OCI-LY7 (cell line): Measurements from ENCODE around the gene MVD. TPM values are rescaled to one million over a fixed set of nuclear protein-coding genes. Genes with fewer than 3 reads are reported as not detected.

Experiments used
- BruUV-seq: library from RNA; stranded (reverse); fragments of 400-500 nt; replicated peaks from 2 replicates; lab custom pipeline; 2021; lab: Mats Ljungman, UMichigan
- CTCF ChIA-PET: fragments of 300-600 bp; sonication (Branson Sonifier 250); formaldehyde crosslinking; loops from one replicate; lab custom pipeline; 2022; ENCODE audit warnings: antibody characterized with exemption; ENCODE audit not compliant: unreplicated experiment; lab: Charles Lee
- POLR2A ChIA-PET: fragments of 300-600 bp; sonication (Branson Sonifier 250); formaldehyde crosslinking; loops from one replicate; lab custom pipeline; 2022; ENCODE audit warnings: antibody characterized with exemption; lab: Charles Lee
- DNase-seq: peaks from one replicate; pipeline ENCODE4 v3.0.0-alpha.2; 2015; ENCODE audit warnings: low spot score
- H2AFZ ChIP-seq: fragments of 200-600 bp; sonication (generic), shearing (Covaris generic); 2 replicates; pipeline ENCODE4 v1.6.1; 2014; ENCODE audit warnings: mild to moderate bottlenecking, antibody characterized with exemption, low read length, moderate library complexity
- H3K27ac ChIP-seq: fragments of 200-600 bp; sonication (generic); 2 replicates; pipeline ENCODE4 v1.5.1; 2014; ENCODE audit warnings: mixed run types, low read depth, mild to moderate bottlenecking, moderate library complexity, low read length, inconsistent platforms; ENCODE audit not compliant: poor library complexity, severe bottlenecking
- H3K36me3 ChIP-seq: fragments of 200-600 bp; sonication (generic); 2 replicates; pipeline ENCODE4 v1.6.1; 2014; ENCODE audit warnings: mild to moderate bottlenecking, antibody characterized with exemption, low read length, moderate library complexity, mixed read lengths; ENCODE audit not compliant: insufficient read depth
- H3K4me1 ChIP-seq: fragments of 200-600 bp; sonication (generic); 2 replicates; pipeline ENCODE4 v1.5.1; 2014; ENCODE audit warnings: mild to moderate bottlenecking, low read length; ENCODE audit not compliant: insufficient read depth, poor library complexity, severe bottlenecking
- H3K4me2 ChIP-seq: fragments of 200-600 bp; sonication (generic); 2 replicates; pipeline ENCODE4 v1.6.1; 2014; ENCODE audit warnings: mild to moderate bottlenecking, low read length
- H3K4me3 ChIP-seq: fragments of 200-600 bp; sonication (generic); 2 replicates; pipeline ENCODE4 v1.5.1; 2014; ENCODE audit warnings: mild to moderate bottlenecking, low read depth, low read length; ENCODE audit not compliant: poor library complexity, severe bottlenecking
- H3K79me2 ChIP-seq: fragments of 200-600 bp; sonication (generic); 2 replicates; pipeline ENCODE4 v1.6.1; 2016; ENCODE audit warnings: low read depth, mild to moderate bottlenecking, low read length, moderate library complexity, mixed read lengths; ENCODE audit not compliant: insufficient read depth
- H3K9me2 ChIP-seq: fragments of 200-600 bp; sonication (generic); 2 replicates; pipeline ENCODE4 v1.6.1; 2016; ENCODE audit warnings: mild to moderate bottlenecking, low read length, mixed read lengths; ENCODE audit not compliant: insufficient read depth
- H3K9me3 ChIP-seq: fragments of 200-600 bp; sonication (generic); 2 replicates; pipeline ENCODE4 v1.6.1; 2014; ENCODE audit warnings: mild to moderate bottlenecking, mixed run types, low read length, mixed read lengths
- H4K20me1 ChIP-seq: fragments of 200-600 bp; sonication (generic); 2 replicates; pipeline ENCODE4 v1.6.1; 2014; ENCODE audit warnings: mild to moderate bottlenecking, antibody characterized with exemption, low read length, moderate library complexity, mixed read lengths; ENCODE audit not compliant: insufficient read depth
- EZH2phosphoT487 ChIP-seq: fragments of 200-600 bp; sonication (generic); IDR thresholded peaks from 2 replicates; pipeline ENCODE4 v1.6.1; 2018; ENCODE audit warnings: low read depth, borderline replicate concordance, mild to moderate bottlenecking, mixed run types, antibody characterized with exemption, low read length, moderate library complexity, mixed read lengths
- intact Hi-C: fragments of 100-400 bp; cut with micrococcal nuclease; formaldehyde crosslinking; loops from one replicate; pipeline ENCODE4 v1.10.0; 2022; ENCODE audit not compliant: unreplicated experiment
- total RNA-seq, 2 experiments: library from RNA; depleted of rRNA in 1 of 2; stranded (reverse); fragments of >200 nt in 1 of 2; shearing (Covaris generic) in 1 of 2; gene quantifications; 2 replicates each; pipeline ENCODE4 v1.2.3, GENCODE V29; 2014 to 2022
- TF ChIP-seq, protein P1 (sequence below): fragments of 200-600 bp; sonication (generic); conservative IDR thresholded peaks from 2 replicates; pipeline ENCODE4 v1.5.1; 2014; ENCODE audit warnings: mild to moderate bottlenecking, antibody characterized with exemption, low read length, moderate library complexity, mixed read lengths

The MVD gene
- total RNA-seq, 2 experiments from 2014 or later: 65.6 to 158 TPM

DNA sequence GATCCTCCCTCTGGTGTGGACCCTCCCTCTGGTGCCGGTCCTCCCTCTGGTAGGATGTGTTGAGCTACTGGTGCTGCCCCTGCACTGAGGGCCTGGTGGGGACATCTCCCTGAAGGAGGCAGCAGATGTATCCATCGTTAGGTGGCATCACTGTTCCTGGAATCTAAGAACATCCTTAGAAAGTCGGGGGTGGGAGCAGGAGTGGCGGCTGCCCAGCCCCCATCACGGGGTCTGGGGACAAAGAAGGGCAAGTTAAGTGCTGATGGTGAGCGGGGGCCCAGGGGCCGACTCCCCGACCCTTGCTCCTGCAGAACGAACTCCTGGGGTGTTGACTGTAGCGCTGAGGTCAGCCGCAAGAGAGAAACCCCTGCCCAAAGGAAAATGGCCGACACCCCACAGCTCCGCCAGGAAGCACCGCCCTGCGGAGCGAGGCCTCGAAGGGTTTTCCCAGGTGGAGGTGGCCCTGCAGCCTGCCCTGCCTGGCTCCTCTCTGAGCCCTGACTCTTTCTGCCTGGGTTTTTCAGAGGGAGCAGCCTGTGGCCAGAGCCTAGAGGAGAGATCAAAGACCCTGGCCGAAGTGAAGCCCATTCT, 49.0 kb upstream of the MVD start:
- Histone ChIP-seq H3K9me3 (no peaks in the 10 kb centered on the region), H3K4me3 (no peak overlapping the region), H4K20me1 (no peaks in the 10 kb centered on the region), H3K79me2 (peaks cover 8% of the 10 kb centered on the region; the same call in 1 of the 2 replicates), H2AFZ (no peak overlapping the region), H3K9me2 (no peaks in the 10 kb centered on the region), H3K4me1 (peaks cover 14% of the 10 kb centered on the region), H3K27ac (no peak overlapping the region), H3K4me2 (no peak overlapping the region), H3K36me3 (peaks cover 41% of the 10 kb centered on the region)
- intact Hi-C loops: no loop called here
- ChIA-PET POLR2A (no interaction called here), CTCF (interaction anchor here (0.5 kb wide), 1 partner anchor 25 kb away, joined by 6 read pairs; no protein-coding TSS in a partner anchor)
- BruUV-seq: no TSS peak
- TF ChIP-seq EZH2phosphoT487: no peak
- TF ChIP-seq, protein P1, sequence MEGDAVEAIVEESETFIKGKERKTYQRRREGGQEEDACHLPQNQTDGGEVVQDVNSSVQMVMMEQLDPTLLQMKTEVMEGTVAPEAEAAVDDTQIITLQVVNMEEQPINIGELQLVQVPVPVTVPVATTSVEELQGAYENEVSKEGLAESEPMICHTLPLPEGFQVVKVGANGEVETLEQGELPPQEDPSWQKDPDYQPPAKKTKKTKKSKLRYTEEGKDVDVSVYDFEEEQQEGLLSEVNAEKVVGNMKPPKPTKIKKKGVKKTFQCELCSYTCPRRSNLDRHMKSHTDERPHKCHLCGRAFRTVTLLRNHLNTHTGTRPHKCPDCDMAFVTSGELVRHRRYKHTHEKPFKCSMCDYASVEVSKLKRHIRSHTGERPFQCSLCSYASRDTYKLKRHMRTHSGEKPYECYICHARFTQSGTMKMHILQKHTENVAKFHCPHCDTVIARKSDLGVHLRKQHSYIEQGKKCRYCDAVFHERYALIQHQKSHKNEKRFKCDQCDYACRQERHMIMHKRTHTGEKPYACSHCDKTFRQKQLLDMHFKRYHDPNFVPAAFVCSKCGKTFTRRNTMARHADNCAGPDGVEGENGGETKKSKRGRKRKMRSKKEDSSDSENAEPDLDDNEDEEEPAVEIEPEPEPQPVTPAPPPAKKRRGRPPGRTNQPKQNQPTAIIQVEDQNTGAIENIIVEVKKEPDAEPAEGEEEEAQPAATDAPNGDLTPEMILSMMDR: no peak
- DNase-seq: no peak

DNA sequence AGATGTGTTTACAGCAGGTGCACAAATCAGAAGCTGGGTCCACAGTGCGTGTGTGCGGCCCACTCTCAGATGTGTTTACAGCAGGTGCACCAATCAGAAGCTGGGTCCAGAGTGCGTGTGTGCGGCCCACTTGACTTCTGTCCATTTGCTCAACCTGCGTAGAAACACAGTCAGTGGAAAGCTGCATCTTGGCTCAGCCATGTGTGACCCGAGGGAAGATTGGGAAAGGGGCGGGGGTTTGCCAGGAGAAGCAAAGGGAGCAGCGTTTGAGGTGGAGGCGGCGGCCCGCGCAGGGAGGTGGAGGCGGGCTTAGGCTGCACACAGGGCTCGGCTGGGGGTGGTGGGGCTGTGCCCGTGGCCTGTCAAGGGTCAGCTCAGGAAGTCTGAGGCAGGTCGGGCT, 47.7 kb upstream of the MVD start:
- H3K36me3 ChIP-seq: peaks cover 28% of the 10 kb centered on the region
- no peak overlapping the region for H2AFZ ChIP-seq
- intact Hi-C loops: no loop called here
- ChIA-PET CTCF (no interaction called here), POLR2A (no interaction called here)
- no peak overlapping the region for H3K4me2 ChIP-seq
- DNase-seq: no peak
- H3K9me3 ChIP-seq: no peaks in the 10 kb centered on the region
- no peak overlapping the region for H3K4me3 ChIP-seq
- no peaks in the 10 kb centered on the region for H4K20me1 ChIP-seq
- peaks cover 13% of the 10 kb centered on the region; the same call in 1 of the 2 replicates for H3K79me2 ChIP-seq
- no TSS peak for BruUV-seq
- H3K4me1 ChIP-seq: peaks cover 14% of the 10 kb centered on the region
- no peak overlapping the region for H3K27ac ChIP-seq
- H3K9me2 ChIP-seq: no peaks in the 10 kb centered on the region
- no peak for TF ChIP-seq EZH2phosphoT487
- TF ChIP-seq, protein P1: no peak
